ENCODE results near the gene OSBPL1A. TPM values are rescaled to one million over a fixed set of nuclear protein-coding genes. Genes with fewer than 3 reads are reported as not detected.

OSBPL1A gene
- total RNA-seq, 1 experiment from 2014 or later: 53.1 TPM

- TF ChIP-seq ZNF532 (CRISPR knock-in tag; IDR thresholded peaks at IDR 0.05; ENCODE audit: borderline replicate concordance): no peak
- TF ChIP-seq ESRRA (CRISPR knock-in tag; IDR thresholded peaks at IDR 0.05; ENCODE audit: borderline replicate concordance): no peak
- TF ChIP-seq, protein P1, sequence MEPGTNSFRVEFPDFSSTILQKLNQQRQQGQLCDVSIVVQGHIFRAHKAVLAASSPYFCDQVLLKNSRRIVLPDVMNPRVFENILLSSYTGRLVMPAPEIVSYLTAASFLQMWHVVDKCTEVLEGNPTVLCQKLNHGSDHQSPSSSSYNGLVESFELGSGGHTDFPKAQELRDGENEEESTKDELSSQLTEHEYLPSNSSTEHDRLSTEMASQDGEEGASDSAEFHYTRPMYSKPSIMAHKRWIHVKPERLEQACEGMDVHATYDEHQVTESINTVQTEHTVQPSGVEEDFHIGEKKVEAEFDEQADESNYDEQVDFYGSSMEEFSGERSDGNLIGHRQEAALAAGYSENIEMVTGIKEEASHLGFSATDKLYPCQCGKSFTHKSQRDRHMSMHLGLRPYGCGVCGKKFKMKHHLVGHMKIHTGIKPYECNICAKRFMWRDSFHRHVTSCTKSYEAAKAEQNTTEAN (CRISPR knock-in tag; IDR thresholded peaks at IDR 0.05): no peak
- TF ChIP-seq, protein P2, sequence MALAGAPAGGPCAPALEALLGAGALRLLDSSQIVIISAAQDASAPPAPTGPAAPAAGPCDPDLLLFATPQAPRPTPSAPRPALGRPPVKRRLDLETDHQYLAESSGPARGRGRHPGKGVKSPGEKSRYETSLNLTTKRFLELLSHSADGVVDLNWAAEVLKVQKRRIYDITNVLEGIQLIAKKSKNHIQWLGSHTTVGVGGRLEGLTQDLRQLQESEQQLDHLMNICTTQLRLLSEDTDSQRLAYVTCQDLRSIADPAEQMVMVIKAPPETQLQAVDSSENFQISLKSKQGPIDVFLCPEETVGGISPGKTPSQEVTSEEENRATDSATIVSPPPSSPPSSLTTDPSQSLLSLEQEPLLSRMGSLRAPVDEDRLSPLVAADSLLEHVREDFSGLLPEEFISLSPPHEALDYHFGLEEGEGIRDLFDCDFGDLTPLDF (CRISPR knock-in tag; IDR thresholded peaks at IDR 0.05): no peak
- no peak for TF ChIP-seq SMAD3 (CRISPR knock-in tag; IDR thresholded peaks at IDR 0.05; ENCODE audit: borderline replicate concordance)
These were observed 162.7 kb downstream of the OSBPL1A start (continued) for GRCh38 chr18:24234850-24235418.

- H3K36me3 Mint-ChIP-seq: peaks cover 49% of the 10 kb centered on the region
- ChIA-PET CTCF (interaction anchor here (1.1 to 2.3 kb wide), 2 partner anchors 58 to 194 kb away, joined by 3 to 7 read pairs; no protein-coding TSS in a partner anchor), POLR2A (no interaction called here)
- peaks cover 12% of the 10 kb centered on the region for H3K9me3 Mint-ChIP-seq
- peak overlapping the region; percentile 11; the same call in 1 of the 2 replicates for H3K4me3 Mint-ChIP-seq
- peaks cover 45% of the 10 kb centered on the region for H3K4me1 Mint-ChIP-seq
- H3K27me3 Mint-ChIP-seq (ENCODE audit: low read depth): no peaks in the 10 kb centered on the region
- no peak for ATAC-seq
- H3K27ac Mint-ChIP-seq: peak overlapping the region; percentile 94
- DNase-seq (ENCODE audit: low spot score): no peak
- no peak for TF ChIP-seq ZNF121 (CRISPR knock-in tag; IDR thresholded peaks at IDR 0.05)
- no peak for TF ChIP-seq ZNF263 (CRISPR knock-in tag; IDR thresholded peaks at IDR 0.05; ENCODE audit: low read depth)
- TF ChIP-seq MXD4 (CRISPR knock-in tag; IDR thresholded peaks at IDR 0.05; ENCODE audit: borderline replicate concordance): no peak
- no peak for TF ChIP-seq ZNF138 (CRISPR knock-in tag; conservative IDR thresholded peaks at IDR 0.05)
- TF ChIP-seq, protein P3, sequence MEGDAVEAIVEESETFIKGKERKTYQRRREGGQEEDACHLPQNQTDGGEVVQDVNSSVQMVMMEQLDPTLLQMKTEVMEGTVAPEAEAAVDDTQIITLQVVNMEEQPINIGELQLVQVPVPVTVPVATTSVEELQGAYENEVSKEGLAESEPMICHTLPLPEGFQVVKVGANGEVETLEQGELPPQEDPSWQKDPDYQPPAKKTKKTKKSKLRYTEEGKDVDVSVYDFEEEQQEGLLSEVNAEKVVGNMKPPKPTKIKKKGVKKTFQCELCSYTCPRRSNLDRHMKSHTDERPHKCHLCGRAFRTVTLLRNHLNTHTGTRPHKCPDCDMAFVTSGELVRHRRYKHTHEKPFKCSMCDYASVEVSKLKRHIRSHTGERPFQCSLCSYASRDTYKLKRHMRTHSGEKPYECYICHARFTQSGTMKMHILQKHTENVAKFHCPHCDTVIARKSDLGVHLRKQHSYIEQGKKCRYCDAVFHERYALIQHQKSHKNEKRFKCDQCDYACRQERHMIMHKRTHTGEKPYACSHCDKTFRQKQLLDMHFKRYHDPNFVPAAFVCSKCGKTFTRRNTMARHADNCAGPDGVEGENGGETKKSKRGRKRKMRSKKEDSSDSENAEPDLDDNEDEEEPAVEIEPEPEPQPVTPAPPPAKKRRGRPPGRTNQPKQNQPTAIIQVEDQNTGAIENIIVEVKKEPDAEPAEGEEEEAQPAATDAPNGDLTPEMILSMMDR (IDR thresholded peaks at IDR 0.05): no peak
- no peak for TF ChIP-seq FOXJ3 (CRISPR knock-in tag; IDR thresholded peaks at IDR 0.05; ENCODE audit: borderline replicate concordance)
- TF ChIP-seq TP53 (CRISPR knock-in tag; IDR thresholded peaks at IDR 0.05): no peak
- TF ChIP-seq IRF2 (CRISPR knock-in tag; IDR thresholded peaks at IDR 0.05; ENCODE audit: borderline replicate concordance, low read depth): no peak
- TF ChIP-seq ZSCAN18 (CRISPR knock-in tag; IDR thresholded peaks at IDR 0.05): no peak
- no peak for TF ChIP-seq PRDM15 (CRISPR knock-in tag; IDR thresholded peaks at IDR 0.05)
- no peak for TF ChIP-seq ZMAT4 (CRISPR knock-in tag; IDR thresholded peaks at IDR 0.05)
- TF ChIP-seq NFE2L1 (CRISPR knock-in tag; IDR thresholded peaks at IDR 0.05): no peak
- TF ChIP-seq RELA (CRISPR knock-in tag; IDR thresholded peaks at IDR 0.05; ENCODE audit: borderline replicate concordance): no peak
- TF ChIP-seq MAX (CRISPR knock-in tag; IDR thresholded peaks at IDR 0.05): no peak
- TF ChIP-seq CDX4 (CRISPR knock-in tag; IDR thresholded peaks at IDR 0.05; ENCODE audit: borderline replicate concordance): no peak
These were observed 163.3 kb downstream of the OSBPL1A start for GRCh38 chr18:24234330-24234729.

All from WTC11 (cell line).